Loucy (cell line): ENCODE results near the gene CDC42BPA.

Experiments used
- EZH2phosphoT487 ChIP-seq: fragments of 200-600 bp; IDR thresholded peaks from 2 replicates; pipeline ENCODE4 v1.6.1; 2018; ENCODE audit warnings: antibody characterized with exemption, mild to moderate bottlenecking, moderate library complexity, borderline replicate concordance
- TF ChIP-seq, protein P1 (sequence below): fragments of 200-600 bp; sonication (generic); conservative IDR thresholded peaks from 2 replicates; pipeline ENCODE4 v1.5.1; 2014; ENCODE audit warnings: mild to moderate bottlenecking, antibody characterized with exemption, low read length

DNA sequence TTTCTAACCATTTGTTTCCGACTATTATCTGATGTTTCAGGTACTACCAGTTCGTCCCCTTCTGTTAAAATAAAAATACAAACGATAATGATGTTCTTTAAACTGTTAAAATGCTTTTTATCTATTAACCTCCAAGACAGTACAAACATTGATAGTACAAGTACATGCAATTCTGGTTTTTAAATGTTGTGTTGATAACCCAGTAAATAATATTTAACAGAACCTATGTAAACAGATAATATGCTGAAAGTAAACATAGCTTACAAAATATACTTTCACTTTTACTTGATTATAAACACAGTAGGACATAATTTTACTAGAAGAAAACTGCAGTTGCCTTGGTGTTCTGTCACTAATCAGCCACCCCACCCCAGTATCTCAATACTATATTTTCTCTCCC, 301.3 kb downstream of the CDC42BPA start:
- TF ChIP-seq, protein P1, sequence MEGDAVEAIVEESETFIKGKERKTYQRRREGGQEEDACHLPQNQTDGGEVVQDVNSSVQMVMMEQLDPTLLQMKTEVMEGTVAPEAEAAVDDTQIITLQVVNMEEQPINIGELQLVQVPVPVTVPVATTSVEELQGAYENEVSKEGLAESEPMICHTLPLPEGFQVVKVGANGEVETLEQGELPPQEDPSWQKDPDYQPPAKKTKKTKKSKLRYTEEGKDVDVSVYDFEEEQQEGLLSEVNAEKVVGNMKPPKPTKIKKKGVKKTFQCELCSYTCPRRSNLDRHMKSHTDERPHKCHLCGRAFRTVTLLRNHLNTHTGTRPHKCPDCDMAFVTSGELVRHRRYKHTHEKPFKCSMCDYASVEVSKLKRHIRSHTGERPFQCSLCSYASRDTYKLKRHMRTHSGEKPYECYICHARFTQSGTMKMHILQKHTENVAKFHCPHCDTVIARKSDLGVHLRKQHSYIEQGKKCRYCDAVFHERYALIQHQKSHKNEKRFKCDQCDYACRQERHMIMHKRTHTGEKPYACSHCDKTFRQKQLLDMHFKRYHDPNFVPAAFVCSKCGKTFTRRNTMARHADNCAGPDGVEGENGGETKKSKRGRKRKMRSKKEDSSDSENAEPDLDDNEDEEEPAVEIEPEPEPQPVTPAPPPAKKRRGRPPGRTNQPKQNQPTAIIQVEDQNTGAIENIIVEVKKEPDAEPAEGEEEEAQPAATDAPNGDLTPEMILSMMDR = no peak
- no peak for TF ChIP-seq EZH2phosphoT487
